HG02943 (cell line): Measurements from ENCODE around the gene ZSCAN10.
"Not testable (repeated sequence)": the region's sequence is repeated elsewhere in the genome, so short reads cannot be mapped to it uniquely, and the experiment has no call there.

Experiments used
- ATAC-seq: cut with Tn5 transposase; IDR thresholded peaks from one replicate; pipeline ENCODE4 v1.9.1; 2021; ENCODE audit warnings: mild to moderate bottlenecking, low read depth, moderate library complexity; ENCODE audit not compliant: unreplicated experiment

Gene ZSCAN10

DNA sequence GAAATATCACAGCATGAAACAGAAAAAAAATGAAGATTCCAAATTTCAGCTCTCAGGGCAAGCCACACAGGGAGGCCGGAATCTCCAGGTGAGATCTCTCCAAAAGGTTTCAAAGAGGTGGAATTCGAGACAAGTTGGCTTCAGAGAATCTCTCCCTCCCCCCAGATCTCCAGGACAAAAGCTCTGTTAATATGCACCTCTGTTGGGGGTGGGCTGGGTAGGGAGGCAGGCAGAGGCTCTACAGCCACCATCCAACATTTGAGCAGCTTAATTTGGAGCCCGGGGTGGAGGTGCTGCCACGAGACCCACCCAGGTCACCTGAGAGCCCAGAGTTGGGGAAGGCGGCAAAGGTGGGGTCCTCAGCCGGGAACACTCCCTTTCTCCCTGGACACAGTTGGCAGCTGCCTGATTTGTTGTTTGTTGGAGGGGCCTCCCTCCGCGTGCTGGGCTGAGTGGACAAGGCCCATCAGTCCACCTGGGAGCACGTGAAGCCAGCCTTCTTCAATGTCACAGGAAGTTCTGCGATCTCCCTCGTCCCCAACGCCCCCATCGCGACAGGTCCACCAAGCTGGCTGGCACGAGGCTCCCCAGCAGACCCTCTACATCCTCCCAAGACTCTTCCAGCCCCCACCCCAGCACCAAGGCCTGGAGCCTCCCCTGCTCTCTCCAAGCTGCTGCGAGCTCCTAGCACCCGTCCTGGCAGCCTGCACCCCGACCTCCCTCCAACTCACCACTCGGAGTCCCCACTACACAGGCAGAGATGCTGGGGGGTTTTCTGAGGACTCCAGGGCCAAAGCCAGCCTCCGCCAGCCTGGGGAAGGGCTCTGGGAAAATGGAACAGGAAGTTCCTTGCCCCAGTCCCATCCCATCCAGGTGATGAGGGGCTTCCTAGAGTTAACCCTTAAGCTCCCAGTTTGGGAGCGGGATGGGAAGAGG, at the start of gene ZSCAN10:
TSS of gene ZSCAN10 (minus strand) at position 836 of the 936 bp plus-strand sequence. CDS start 6,357 bp downstream, outside the sequence.
- ATAC-seq: no peak

DNA sequence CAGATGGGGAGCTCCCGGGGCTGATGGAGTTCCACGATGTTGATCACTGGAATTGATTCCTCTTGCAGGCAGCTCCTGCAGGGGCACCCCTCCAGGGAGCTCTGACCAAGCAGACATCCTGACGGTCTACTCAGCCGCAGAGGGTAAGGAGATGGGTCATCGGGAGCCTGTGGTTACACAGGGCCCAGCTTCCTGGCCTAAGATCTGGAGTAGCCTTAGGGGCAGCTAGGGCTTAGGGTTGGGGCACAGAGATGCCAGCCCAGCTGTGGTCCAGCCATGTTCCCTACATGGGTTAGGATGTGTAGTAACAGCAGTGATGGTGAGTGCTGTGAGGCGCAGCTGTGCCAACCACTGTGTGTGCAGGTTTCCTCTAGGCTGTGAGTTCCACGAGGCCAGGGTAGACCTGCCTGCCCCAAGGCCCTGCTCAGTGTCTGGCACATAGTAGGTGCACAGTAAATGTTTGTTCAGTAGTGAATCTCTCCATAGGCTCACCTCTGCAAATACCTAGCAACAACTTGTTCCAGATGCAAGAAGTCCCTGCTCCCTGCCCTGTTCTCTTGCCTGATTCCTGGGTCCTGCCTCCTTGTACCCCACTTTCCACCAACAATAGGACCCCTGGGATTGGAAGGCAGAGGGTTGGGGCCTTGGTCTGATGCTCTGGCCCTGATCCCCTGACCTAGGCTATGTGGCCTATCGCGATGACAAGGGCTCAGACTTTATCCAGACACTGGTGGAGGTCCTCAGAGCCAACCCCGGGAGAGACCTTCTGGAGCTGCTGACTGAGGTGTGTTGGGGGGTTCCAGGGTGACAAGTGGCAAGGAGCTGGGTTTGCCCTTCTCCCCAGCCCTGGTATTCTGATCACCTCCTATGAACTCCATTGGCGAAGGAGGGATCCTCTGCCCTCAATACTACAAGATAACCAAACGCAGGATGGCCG, 49.4 kb upstream of the ZSCAN10 start:
- no peak for ATAC-seq

DNA sequence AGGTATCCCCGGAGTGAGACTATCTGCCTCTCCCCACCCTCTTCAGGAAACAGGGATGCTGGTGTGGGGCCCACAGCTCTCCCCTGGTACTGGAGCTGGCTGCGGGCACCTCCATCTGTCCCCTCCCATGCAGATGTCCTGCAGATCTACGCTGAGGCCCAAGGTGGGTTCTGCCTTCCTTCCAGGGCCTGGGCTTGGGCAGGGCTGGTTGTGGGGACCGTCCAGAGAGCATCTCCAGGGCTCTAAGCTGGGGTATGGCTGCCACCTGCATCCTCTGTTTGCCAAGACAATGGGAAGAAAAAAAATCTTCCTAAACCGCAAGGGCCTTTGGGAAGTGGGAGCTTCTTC, 48.6 kb upstream of the ZSCAN10 start:
- ATAC-seq: no peak

DNA sequence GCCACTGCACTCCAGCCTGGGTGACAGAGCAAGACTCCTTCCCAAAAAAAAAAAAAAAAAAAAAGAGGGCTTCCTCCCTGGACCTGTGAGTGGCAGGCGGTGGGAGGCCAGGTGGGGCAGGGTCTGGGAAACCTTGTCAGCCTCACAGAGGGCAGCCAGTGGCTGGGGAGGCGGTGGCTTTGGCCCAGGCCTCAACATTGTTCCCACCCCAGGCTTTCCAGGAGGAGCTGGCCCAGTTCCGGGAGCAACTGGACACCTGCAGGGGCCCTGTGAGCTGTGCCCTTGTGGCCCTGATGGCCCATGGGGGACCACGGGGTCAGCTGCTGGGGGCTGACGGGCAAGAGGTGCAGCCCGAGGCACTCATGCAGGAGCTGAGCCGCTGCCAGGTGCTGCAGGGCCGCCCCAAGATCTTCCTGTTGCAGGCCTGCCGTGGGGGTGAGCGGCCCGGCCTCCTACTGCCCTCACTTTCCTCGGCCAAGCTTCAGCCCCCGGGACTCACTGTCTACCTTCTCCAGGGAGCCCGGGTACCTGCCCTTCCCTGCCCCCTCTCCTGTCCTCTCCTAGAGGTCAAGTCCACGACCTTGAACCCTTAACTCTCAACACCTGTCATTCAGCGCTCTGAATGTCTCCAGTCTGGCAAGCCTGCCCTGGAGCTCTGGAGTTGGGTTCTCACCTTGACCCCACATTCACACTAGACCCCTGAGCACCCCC, 48.1 kb upstream of the ZSCAN10 start:
- no peak for ATAC-seq

DNA sequence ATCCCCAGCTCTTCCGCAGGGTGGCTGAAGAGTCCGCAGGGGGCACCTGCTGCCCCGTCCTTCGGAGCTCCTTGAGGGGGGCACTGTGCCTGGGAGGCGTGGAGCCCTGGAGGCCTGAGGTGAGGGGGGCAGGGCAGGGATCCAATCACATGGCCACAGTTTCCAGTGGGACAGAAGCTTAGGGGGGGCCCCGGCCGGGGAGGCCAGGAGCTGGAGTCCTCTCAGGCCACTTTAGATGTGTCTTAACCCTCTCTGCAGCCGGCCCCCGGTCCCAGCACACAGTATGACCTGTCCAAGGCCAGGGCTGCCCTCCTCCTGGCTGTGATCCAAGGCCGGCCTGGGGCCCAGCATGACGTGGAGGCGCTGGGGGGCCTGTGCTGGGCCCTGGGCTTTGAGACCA, 46.6 kb upstream of the ZSCAN10 start:
- no peak for ATAC-seq

DNA sequence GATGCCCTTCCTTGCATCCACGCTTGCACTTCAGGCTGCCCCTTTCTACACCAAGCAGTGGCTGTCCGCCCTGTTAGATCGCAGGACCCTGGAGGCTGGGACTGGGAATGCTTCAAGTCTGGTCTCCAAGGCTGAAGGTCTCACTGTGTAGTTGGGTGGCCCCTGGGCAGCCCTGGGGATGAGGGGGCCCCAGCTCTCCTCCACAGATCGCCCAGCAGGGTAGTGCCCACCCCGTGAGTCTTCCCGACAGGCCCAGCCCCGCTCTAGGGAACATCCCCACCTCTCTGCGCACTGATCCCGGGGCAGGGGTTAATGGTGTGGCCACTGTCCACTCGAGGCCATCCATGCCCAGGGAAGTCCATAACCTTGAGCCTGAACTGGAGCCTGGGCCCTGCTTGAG, 46.1 kb upstream of the ZSCAN10 start:
- no peak for ATAC-seq

DNA sequence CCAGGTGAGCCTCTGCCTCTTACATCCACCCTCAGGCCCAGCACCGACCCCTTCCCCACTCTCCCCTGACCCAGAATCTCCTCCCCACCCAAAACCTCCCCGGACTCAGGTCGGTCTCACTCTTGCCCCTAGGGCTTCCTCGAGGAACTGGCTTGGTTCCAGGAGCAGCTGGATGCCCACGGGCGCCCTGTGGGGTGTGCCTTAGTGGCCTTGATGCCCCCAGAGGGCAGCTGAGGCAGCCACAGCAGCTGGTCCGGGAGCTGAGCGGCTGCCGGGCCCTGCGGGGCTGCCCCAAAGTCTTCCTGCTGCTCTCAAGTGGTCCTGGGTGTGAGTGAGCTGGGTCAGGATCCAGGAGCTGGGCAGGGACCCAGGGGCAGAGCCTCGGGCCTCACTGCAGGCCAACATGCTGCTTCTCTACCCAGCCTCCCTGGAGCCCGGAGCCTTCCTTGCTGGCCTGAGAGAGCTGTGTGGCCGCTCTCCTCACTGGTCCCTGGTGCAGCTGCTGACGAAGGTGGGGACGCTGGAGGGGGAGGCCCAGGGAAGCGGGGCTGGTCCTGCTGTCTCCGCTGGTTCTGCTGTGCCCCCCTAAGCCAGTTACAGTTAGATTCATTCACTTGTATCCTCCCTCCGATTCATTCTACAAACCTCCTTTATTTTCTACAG, 45.4 kb upstream of the ZSCAN10 start:
- ATAC-seq: no peak

DNA sequence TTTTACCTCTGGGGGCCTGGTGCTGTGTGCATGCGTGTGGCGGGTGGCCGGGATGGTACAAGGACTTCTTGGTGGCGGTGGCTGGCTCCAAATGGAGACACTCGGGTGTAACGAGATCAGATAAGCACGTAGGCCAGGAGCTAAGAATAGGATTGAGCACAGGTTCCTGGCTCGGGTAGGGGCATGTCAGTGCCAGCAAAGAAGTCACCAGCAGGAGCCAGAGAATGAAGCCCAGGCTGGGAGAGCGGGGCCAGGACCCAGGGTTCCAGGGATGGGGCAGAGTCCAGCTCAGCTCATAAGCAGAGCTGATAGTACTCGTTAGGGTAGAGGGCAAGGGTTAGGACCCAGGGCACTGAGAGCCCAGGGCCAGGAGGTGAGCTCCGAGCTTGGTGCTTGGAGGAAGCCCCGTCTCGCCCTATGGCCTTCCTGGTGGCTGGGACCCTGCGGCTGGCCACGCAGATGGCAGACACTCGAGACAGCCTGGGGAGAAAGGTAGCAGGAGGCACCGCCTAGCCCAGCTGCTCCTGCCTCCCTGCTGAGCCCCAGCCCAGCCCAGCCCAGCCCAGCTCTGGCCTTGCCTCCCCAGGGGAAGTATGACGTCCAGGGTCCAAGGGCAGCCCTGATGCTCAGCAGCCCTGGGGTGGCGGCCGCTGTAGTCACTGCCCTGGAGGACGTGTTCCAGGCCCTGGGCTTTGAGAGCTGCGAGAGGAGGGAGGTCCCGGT, 44.7 kb upstream of the ZSCAN10 start:
- ATAC-seq: no peak

DNA sequence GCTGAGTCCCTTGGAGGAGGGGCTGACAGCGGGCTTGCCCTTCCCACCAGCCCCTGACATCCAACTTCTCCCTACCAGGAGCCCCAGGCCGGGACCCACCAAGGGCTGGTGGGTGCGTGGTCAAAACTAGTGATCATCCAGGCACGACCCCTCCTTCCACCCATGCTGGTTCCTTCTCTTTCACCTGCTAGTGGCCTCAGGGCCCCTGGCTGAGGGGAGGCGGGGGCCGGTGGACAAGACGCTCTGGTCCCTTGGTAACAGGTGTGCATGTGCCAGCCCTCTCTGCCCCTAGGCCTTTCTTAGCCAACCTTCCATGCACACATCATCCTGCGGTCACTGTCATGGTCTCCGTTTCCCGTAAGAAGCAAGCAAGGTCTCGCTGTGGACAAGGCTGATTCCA, 44.1 kb upstream of the ZSCAN10 start:
- no peak for ATAC-seq

DNA sequence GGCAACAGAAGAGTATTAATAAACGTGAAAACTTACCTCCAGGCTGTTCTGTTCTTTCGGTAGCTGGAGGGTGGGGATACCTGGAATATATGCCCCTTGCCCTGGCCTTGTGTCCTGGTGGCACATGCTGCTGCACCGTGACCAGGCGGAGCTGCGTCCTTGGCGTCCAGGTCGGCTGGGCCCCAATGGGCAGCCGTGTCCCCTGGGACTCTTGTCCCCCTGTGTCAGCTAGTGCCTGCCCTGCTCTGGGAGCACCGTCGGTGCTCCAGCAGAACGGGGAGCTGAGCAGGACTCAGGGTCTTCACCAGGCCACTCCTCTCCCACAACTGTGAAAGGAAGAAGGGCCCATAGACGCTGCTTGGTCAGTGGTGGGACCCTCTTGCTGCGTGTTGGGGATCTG, 43.7 kb upstream of the ZSCAN10 start:
- ATAC-seq: no peak

DNA sequence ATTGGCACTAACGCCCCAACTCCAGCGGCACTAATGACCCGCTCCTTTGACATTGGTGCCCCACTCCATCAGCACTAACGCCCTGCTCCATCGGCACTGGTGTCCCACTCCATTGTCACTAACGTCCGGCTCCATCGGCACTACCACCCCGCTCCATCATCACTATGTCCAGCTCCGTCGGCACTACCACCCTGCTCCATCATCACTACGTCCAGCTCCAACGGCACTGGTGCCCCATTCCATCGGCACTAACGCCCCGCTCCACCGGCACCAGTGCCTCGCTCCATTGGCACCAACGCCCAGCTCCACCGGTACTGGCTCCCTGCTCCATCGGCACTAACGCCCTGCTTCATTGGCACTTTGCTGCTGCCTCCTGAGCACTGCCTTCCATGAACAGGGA, 43.2 kb upstream of the ZSCAN10 start:
- no peak for ATAC-seq

DNA sequence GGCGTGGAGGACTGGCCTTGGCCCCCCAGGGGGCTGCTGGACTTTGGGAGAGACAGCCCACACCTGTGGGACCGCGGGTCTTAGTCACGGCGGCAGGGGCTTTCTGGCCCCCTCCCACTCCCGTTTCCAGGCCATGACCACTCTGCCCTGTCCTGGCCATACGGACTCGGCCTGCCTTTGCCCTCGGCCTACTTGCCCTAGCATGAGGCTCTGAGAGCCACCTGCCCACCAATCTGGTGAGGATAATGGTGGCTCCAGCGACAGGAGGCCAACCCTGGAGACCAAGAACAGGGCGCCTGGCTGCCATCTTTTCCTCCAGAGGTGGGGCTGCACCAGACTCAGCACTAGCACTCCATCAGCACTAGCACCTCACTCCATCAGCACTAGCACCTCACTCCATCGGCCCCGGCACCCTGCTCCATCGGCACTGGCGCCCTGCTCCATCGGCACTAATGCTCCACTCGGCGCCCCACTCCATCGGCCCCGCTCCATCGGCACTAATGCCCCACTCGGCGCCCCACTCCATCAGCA, 42.8 kb upstream of the ZSCAN10 start:
- no peak for ATAC-seq

DNA sequence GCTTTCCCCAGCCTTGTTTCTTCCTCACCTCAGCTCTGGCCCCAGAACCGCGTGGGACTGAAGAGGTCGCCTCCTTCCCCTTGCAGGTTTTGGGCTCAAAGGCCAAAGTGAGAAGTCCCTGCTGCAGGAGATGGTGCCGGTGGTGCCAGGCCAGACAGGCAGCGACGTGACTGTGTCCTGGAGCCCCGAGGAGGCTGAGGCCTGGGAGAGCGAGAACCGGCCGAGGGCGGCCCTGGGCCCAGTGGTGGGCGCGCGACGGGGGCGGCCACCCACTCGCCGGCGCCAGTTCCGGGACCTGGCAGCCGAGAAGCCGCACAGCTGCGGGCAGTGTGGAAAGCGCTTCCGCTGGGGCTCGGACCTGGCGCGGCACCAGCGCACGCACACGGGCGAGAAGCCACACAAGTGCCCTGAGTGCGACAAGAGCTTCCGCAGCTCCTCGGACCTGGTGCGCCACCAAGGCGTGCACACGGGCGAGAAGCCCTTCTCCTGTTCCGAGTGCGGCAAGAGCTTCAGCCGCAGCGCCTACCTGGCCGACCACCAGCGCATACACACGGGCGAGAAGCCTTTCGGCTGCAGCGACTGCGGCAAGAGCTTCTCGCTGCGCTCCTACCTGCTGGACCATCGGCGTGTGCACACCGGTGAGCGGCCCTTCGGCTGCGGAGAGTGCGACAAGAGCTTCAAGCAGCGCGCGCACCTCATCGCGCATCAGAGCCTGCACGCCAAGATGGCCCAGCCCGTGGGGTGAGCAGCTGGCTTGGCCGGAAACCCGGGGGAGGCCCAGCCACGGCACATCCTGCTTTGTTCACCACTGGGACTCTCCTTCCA, 41.7 kb upstream of the ZSCAN10 start:
- ATAC-seq: no peak

DNA sequence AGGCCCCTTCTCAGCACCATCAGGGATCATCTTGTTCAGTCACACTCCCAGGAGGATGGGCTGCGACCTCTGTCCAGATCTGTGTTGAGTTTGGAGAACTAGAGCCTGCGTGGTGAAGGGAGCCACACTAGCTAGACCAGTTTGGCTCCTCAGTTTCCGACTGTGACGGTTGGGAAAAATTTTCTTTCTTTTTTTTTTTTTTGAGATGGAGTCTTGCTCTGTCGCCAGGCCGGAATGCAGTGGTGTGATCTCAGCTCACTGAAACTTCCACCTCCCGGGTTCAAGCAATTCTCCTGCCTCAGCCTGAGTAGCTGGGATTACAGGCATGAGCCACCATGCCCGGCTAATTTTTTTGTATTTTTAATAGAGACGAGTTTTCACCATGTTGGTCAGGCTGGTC, 40.5 kb upstream of the ZSCAN10 start:
- not testable (repeated sequence) for ATAC-seq

DNA sequence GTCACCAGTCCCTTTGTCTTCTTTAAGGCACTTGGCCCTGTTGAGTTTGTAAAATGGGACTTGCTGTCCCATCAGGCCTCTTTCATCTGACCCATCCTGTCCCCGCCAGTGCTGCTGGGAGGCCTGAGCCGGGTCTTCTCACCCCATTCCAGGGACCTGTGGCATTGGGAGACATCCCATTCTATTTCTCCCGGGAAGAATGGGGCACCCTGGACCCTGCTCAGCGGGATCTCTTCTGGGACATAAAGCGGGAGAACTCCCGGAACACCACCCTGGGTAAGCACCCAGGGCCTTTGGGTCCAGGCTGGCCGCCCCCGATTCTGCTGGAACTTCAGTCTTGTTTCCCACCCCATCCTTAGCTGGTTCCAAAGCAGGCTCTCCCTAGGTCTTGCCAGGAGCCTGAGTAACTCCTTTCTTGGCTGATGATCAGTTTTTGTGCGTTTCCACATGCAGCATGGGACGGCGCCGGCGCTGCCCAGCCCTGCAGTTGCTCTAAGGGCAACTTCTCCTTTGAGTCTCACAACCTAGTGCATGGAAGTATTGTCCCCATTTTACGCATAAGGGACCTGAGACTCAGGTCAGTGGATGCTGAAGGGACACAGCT, 39.8 kb upstream of the ZSCAN10 start:
- no peak for ATAC-seq

DNA sequence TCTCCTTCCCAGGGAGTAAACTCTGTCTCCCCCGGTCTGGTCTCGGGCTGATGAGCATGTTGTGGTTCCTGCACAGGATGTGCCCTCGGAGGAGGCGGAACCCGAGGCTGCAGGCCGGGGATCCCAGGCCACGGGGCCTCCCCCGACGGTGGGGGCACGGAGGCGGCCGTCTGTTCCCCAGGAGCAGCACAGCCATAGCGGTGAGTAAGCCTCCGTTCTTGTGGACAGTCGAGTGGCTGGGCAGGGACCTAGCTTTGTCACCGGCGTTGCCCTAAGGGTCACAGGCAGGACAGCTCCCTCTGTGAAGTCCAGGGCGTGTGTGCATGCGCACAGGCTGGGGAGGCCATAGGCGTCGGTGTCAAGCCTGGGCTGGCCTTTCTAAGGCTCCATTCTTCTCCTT, 39.2 kb upstream of the ZSCAN10 start:
- no peak for ATAC-seq

DNA sequence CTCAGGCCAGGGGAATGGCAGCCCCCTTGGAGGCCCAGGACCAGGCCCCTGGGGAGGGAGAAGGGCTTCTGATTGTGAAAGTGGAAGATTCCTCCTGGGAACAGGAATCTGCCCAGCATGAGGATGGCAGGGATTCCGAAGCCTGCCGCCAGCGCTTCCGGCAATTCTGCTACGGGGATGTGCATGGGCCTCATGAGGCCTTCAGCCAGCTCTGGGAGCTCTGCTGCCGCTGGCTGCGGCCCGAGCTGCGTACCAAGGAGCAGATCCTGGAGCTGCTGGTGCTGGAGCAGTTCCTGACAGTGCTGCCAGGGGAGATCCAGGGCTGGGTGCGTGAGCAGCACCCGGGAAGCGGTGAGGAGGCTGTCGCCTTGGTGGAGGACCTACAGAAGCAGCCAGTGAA, 38.2 kb upstream of the ZSCAN10 start:
- ATAC-seq: no peak

DNA sequence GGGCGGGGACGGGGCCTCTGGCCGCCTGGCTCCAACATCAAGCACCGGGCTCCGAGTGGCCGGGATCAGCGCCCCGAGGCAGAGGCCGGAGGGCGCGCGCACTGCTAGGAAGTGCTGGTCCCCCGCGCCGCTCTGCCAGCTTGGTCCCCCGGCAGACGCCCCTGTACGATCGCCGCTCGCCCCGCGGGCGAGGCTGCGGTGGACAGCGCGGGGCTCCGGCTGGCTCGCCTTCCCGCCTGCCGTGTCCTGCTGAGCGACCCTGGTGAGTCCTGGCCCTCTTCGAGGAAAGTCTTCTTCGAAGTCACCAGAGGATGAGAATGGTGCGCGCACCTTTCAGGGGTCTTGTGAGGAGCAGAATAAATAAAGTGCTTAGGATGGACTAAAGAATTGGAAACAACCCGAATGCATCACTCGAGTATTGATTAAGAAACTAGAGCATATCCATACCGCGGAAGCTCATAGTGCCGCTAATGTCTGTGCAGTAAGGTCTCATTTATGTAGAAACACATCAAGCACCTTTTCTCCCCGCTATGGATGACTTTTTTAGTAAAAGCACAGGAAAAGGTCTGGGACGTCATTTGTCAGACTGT, 36.1 kb upstream of the ZSCAN10 start:
- ATAC-seq: peak; percentile 30
